CD14-positive monocyte (primary cell): ENCODE data around the gene LIMCH1. TPM values are rescaled to one million over a fixed set of nuclear protein-coding genes. Genes with fewer than 3 reads are reported as not detected.

Experiments
- DNase-seq, 3 donors: peaks; one replicate each; pipeline ENCODE4 v3.0.0-alpha.2; 2011 to 2022
- H2AFZ ChIP-seq: 2 replicates; pipeline ENCODE4 v1.6.0; 2012; ENCODE audit warnings: mild to moderate bottlenecking, low read depth, low read length, inconsistent platforms; ENCODE audit not compliant: insufficient read depth, poor library complexity, severe bottlenecking
- H3K27ac ChIP-seq, 2 donors: 1 replicate in 1 of 2; 2 replicates in 1 of 2; pipeline ENCODE4 v1.5.1; 2012 to 2013; ENCODE audit warnings: low read length in 2 of 2, control low read depth in 1 of 2, inconsistent platforms in 1 of 2, low read depth in 1 of 2, mild to moderate bottlenecking in 1 of 2
- H3K27me3 ChIP-seq, 2 donors: one replicate each; pipeline versions ENCODE4 v1.6.0 to v1.6.1; 2011 to 2013; ENCODE audit warnings: low read length in 2 of 2; ENCODE audit not compliant: control insufficient read depth in 2 of 2, insufficient read depth in 2 of 2
- H3K36me3 ChIP-seq, 2 donors: replicated peaks in 1 of 2; 1 replicate in 1 of 2; 2 replicates in 1 of 2; pipeline versions ENCODE4 v1.5.1 to v1.6.1; 2012 to 2013; ENCODE audit warnings: low read length in 2 of 2, control low read depth in 1 of 2, inconsistent platforms in 1 of 2, mild to moderate bottlenecking in 1 of 2; ENCODE audit not compliant: insufficient read depth in 2 of 2, control insufficient read depth in 1 of 2
- H3K4me1 ChIP-seq, 2 donors: 1 replicate in 1 of 2; 2 replicates in 1 of 2; pipeline versions ENCODE4 v1.5.1 to v1.6.1; 2012 to 2013; ENCODE audit warnings: low read length in 2 of 2, control low read depth in 1 of 2, inconsistent platforms in 1 of 2, mild to moderate bottlenecking in 1 of 2, moderate library complexity in 1 of 2; ENCODE audit not compliant: insufficient read depth in 2 of 2, control insufficient read depth in 1 of 2
- H3K4me2 ChIP-seq: replicated peaks from 2 replicates; pipeline ENCODE3; 2012; ENCODE audit warnings: low read length, moderate library complexity, mild to moderate bottlenecking; ENCODE audit not compliant: poor library complexity, severe bottlenecking; ENCODE audit errors: extremely low read depth
- H3K4me3 ChIP-seq, 3 experiments: fragments of 200-600 bp in 1 of 3; sonication (generic) in 1 of 3; replicated peaks in 1 of 3; 1 replicate in 2 of 3; 2 replicates in 1 of 3; pipeline ENCODE4 v1.5.1; 2011 to 2013; ENCODE audit warnings: low read length in 3 of 3, mild to moderate bottlenecking in 3 of 3, control low read depth in 2 of 3, low read depth in 2 of 3, inconsistent platforms in 1 of 3, moderate library complexity in 1 of 3
- H3K79me2 ChIP-seq: 2 replicates; pipeline ENCODE4 v1.6.0; 2012; ENCODE audit warnings: mild to moderate bottlenecking, control low read depth, inconsistent platforms, low read length, moderate library complexity; ENCODE audit not compliant: insufficient read depth
- H3K9ac ChIP-seq: 2 replicates; pipeline ENCODE4 v1.6.0; 2017; ENCODE audit warnings: low read length, mild to moderate bottlenecking; ENCODE audit not compliant: insufficient read depth, poor library complexity, severe bottlenecking
- H3K9me3 ChIP-seq, 2 donors: replicated peaks in 1 of 2; 1 replicate in 1 of 2; 2 replicates in 1 of 2; pipeline versions ENCODE4 v1.5.1 to v1.6.1; 2012 to 2013; ENCODE audit warnings: low read length in 2 of 2, control low read depth in 1 of 2; ENCODE audit not compliant: control insufficient read depth in 1 of 2, insufficient read depth in 1 of 2
- H4K20me1 ChIP-seq: 2 replicates; pipeline ENCODE4 v1.6.0; 2012; ENCODE audit warnings: mild to moderate bottlenecking, low read length, control low read depth, moderate library complexity; ENCODE audit not compliant: insufficient read depth
- H3K27ac Mint-ChIP-seq, 7 donors: one replicate each; pipeline ENCODE4 v1.8.0; 2020; ENCODE audit warnings: mild to moderate bottlenecking in 7 of 7, mixed read lengths in 7 of 7, moderate library complexity in 6 of 7, inconsistent platforms in 2 of 7
- H3K27me3 Mint-ChIP-seq, 3 donors: one replicate each; pipeline ENCODE4 v1.8.0; 2021 to 2022; ENCODE audit warnings: low read depth in 3 of 3, mild to moderate bottlenecking in 3 of 3, mixed read lengths in 3 of 3, moderate library complexity in 3 of 3, inconsistent platforms in 1 of 3
- H3K36me3 Mint-ChIP-seq, 2 donors: one replicate each; pipeline ENCODE4 v1.8.0; 2020; ENCODE audit warnings: mixed read lengths in 2 of 2, inconsistent platforms in 1 of 2, mild to moderate bottlenecking in 1 of 2
- H3K4me1 Mint-ChIP-seq: one replicate; pipeline ENCODE4 v1.8.0; 2020; ENCODE audit warnings: mild to moderate bottlenecking, mixed read lengths
- H3K4me3 Mint-ChIP-seq, 2 donors: one replicate each; pipeline ENCODE4 v1.8.0; 2020; ENCODE audit warnings: mild to moderate bottlenecking in 2 of 2, mixed read lengths in 2 of 2, moderate library complexity in 1 of 2
- H3K9me3 Mint-ChIP-seq, 7 donors: one replicate each; pipeline ENCODE4 v1.8.0; 2020 to 2022; ENCODE audit warnings: mixed read lengths in 7 of 7, mild to moderate bottlenecking in 6 of 7, moderate library complexity in 6 of 7, inconsistent platforms in 2 of 7
- WGBS: methylation state at CpG from one replicate; pipeline ENCODE4 v1.1.5; 2013; ENCODE audit warnings: missing lambda C conversion rate; ENCODE audit not compliant: insufficient coverage; 5-methylcytosine and 5-hydroxymethylcytosine counted together
- intact Hi-C, 2 donors: fragments of 100-400 bp; cut with micrococcal nuclease; formaldehyde crosslinking; loops; one replicate each; pipeline versions ENCODE4 v1.15.0 to v1.15.1; 2023
- polyA plus RNA-seq, 3 donors: library from polyadenylated mRNA; depleted of rRNA in 1 of 3; unstranded in 2 of 3; stranded (reverse) in 1 of 3; fragments of 300-500 nt in 2 of 3; fragments of >200 nt in 1 of 3; fragmentation: Illumina TruSeq in 2 of 3; gene quantifications; 1 replicate in 2 of 3; 2 replicates in 1 of 3; pipeline ENCODE4 v1.2.3, GENCODE V29; 2012 to 2021
- TF ChIP-seq, protein P1 (sequence below): fragments of 200-600 bp; IDR thresholded peaks from one replicate; pipeline ENCODE4 v1.8.0; 2022; ENCODE audit warnings: antibody characterized with exemption, mild to moderate bottlenecking

The LIMCH1 gene
- polyA plus RNA-seq, 3 donors, result 0.25 to 0.64 (median 0.32) TPM

DNA sequence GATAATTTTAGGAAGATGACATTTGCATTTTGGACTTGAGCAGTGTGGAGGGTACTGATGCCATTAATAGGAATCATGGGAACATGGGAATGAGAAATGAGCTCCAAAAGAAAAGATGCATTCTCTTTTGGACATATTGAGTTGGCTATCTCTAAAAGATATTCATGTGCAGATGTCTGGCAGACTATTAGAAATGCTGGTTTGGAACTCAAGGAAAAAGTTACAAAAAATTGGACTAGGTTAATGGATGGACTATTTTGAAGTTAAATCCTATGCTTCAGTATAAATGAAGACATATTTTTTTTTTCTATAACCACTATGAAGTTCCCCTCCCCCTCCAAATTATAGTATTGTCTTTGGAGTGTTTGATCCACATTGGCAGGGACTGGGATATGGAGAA, 3.6 kb upstream of the LIMCH1 start:
- H3K27ac Mint-ChIP-seq, result no peak overlapping the region
- TF ChIP-seq, protein P1, sequence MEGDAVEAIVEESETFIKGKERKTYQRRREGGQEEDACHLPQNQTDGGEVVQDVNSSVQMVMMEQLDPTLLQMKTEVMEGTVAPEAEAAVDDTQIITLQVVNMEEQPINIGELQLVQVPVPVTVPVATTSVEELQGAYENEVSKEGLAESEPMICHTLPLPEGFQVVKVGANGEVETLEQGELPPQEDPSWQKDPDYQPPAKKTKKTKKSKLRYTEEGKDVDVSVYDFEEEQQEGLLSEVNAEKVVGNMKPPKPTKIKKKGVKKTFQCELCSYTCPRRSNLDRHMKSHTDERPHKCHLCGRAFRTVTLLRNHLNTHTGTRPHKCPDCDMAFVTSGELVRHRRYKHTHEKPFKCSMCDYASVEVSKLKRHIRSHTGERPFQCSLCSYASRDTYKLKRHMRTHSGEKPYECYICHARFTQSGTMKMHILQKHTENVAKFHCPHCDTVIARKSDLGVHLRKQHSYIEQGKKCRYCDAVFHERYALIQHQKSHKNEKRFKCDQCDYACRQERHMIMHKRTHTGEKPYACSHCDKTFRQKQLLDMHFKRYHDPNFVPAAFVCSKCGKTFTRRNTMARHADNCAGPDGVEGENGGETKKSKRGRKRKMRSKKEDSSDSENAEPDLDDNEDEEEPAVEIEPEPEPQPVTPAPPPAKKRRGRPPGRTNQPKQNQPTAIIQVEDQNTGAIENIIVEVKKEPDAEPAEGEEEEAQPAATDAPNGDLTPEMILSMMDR, result no peak
- Histone ChIP-seq H3K4me2 (no peak overlapping the region), H3K4me1 (peaks cover 10 to 11% of the 10 kb centered on the region in 2 donors), H3K27ac (no peak overlapping the region), H3K79me2 (no peaks in the 10 kb centered on the region), H3K9me3 (no peaks in the 10 kb centered on the region), H3K9ac (no peak overlapping the region), H4K20me1 (no peaks in the 10 kb centered on the region), H3K36me3 (no peaks in the 10 kb centered on the region), H2AFZ (no peak overlapping the region), H3K4me3 (no peak overlapping the region), H3K27me3 (no peaks in the 10 kb centered on the region)
- no peak for DNase-seq
- peaks cover 2 to 5% (median 5%) of the 10 kb centered on the region in 3 donors for H3K27me3 Mint-ChIP-seq
- intact Hi-C loops, result no loop called here
- H3K9me3 Mint-ChIP-seq, result no peaks in the 10 kb centered on the region
- peaks cover 20% of the 10 kb centered on the region for H3K4me1 Mint-ChIP-seq
- no peaks in the 10 kb centered on the region for H3K36me3 Mint-ChIP-seq
- no peak overlapping the region for H3K4me3 Mint-ChIP-seq

DNA sequence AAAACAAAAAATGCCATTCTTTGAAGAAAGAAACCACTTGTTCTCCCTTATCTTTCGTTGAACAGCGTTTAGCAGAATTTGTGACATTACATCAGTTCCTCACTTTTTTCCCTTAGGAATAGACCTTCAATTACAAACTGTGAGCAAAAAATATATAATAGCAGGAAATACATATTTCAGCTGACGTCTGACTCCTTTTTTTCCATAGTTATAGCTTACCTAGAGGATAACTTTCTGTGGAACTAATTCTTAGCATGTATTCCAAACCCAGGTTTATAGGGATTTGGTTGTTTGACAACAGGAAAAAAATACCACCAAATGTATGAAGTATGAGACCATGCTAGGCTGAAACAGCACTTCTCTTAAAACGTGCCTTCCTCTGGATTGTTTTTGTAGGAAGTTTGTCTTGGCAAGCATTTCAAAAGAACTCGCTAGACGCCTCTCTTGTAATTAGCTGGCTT, 2.0 kb upstream of the LIMCH1 start:
- no peak overlapping the region for H3K27ac Mint-ChIP-seq
- intact Hi-C loops, result no loop called here
- TF ChIP-seq, protein P1, result no peak
- no peaks in the 10 kb centered on the region for H3K79me2 ChIP-seq
- peaks cover 10 to 11% of the 10 kb centered on the region in 2 donors for H3K4me1 ChIP-seq
- no peaks in the 10 kb centered on the region for H4K20me1 ChIP-seq
- H3K27me3 Mint-ChIP-seq, result peaks cover 3 to 4% (median 3%) of the 10 kb centered on the region in 3 donors
- no peaks in the 10 kb centered on the region for H3K9me3 ChIP-seq
- no peak overlapping the region for H3K4me3 ChIP-seq
- H3K27me3 ChIP-seq, result no peaks in the 10 kb centered on the region
- H3K4me2 ChIP-seq, result no peak overlapping the region
- WGBS, result no CpG with 5 or more reads among the region's 6 CpGs
- H3K9ac ChIP-seq, result no peak overlapping the region
- H3K36me3 ChIP-seq, result no peaks in the 10 kb centered on the region
- no peak overlapping the region for H3K4me3 Mint-ChIP-seq
- no peak overlapping the region for H2AFZ ChIP-seq
- peaks cover 17% of the 10 kb centered on the region for H3K4me1 Mint-ChIP-seq
- H3K9me3 Mint-ChIP-seq, result no peaks in the 10 kb centered on the region
- no peak overlapping the region for H3K27ac ChIP-seq
- no peaks in the 10 kb centered on the region for H3K36me3 Mint-ChIP-seq
- DNase-seq, result no peak
